K562 (cell line): ENCODE data around the gene WNT8A. TPM values are rescaled to one million over a fixed set of nuclear protein-coding genes. Genes with fewer than 3 reads are reported as not detected.

Experiments used
- ATAC-seq: fragments of 200-7000 bp; cut with Tn5 transposase; 3 replicates; pipeline ENCODE4 v1.9.1; 2020; ENCODE audit warnings: moderate library complexity
- BruUV-seq: library from RNA; stranded (reverse); fragments of 400-500 nt; replicated peaks from 2 replicates; lab custom pipeline; 2021; lab: Mats Ljungman, UMichigan
- CTCF ChIA-PET: fragments of 300-600 bp; formaldehyde crosslinking; extraction: SDS; loops from one replicate; lab custom pipeline; 2021; ENCODE audit warnings: low intra/inter-chr PET ratio; lab: Yijun Ruan, JAX
- POLR2A ChIA-PET: fragments of 300-600, 350-650 bp; sonication (Branson Sonifier 250); formaldehyde crosslinking; extraction: SDS; loops from one replicate; lab custom pipeline; 2021; ENCODE audit warnings: antibody characterized with exemption, inconsistent platforms; lab: Yijun Ruan, JAX
- DNase-seq, 4 experiments: peaks; one replicate each; pipeline versions ENCODE4 v3.0.0 to v3.0.0-alpha.2; 2011 to 2018; ENCODE audit warnings: low spot score in 3 of 4, mixed read lengths in 3 of 4; ENCODE audit errors: extremely low read depth in 1 of 4
- FAIRE-seq: peaks from 2 replicates; lab custom pipeline; 2011; peaks lifted over from hg19 to GRCh38; lab: Jason Lieb, UNC
- H2AFZ ChIP-seq: 2 replicates; pipeline ENCODE4 v1.6.0; 2011; ENCODE audit warnings: low read depth, low read length, control low read depth, inconsistent platforms
- H3K27ac ChIP-seq: fragments of 200-600 bp; 3 replicates; pipeline ENCODE4 v1.8.0; 2011; ENCODE audit warnings: low read depth, mild to moderate bottlenecking, control low read depth, inconsistent platforms, low read length, moderate library complexity, mixed read lengths; ENCODE audit errors: extremely low read depth
- H3K27me3 ChIP-seq, 2 experiments: fragments of 300-600 bp in 1 of 2; 2 replicates in 1 of 2; 3 replicates in 1 of 2; pipeline versions ENCODE4 v1.6.0 to v1.8.0; 2011; ENCODE audit warnings: inconsistent platforms in 2 of 2, low read length in 2 of 2, mild to moderate bottlenecking in 1 of 2, mixed read lengths in 1 of 2, moderate library complexity in 1 of 2; ENCODE audit not compliant: control insufficient read depth in 2 of 2, insufficient read depth in 2 of 2
- H3K36me3 ChIP-seq: fragments of 300-600 bp; 3 replicates; pipeline ENCODE4 v1.8.0; 2011; ENCODE audit warnings: mild to moderate bottlenecking, low read length, inconsistent platforms; ENCODE audit not compliant: control insufficient read depth, insufficient read depth
- H3K4me1 ChIP-seq, 2 experiments: fragments of 200-600 bp in 1 of 2; replicated peaks in 1 of 2; 2 replicates in 1 of 2; 3 replicates in 1 of 2; pipeline versions ENCODE4 v1.5.1 to v1.8.0; 2011; ENCODE audit warnings: inconsistent platforms in 2 of 2, low read length in 2 of 2, mild to moderate bottlenecking in 1 of 2, mixed read lengths in 1 of 2, moderate library complexity in 1 of 2; ENCODE audit not compliant: control insufficient read depth in 2 of 2, insufficient read depth in 2 of 2
- H3K4me2 ChIP-seq: 2 replicates; pipeline ENCODE4 v1.6.1; 2011; ENCODE audit warnings: low read length, control low read depth, inconsistent platforms, mixed read lengths; ENCODE audit not compliant: insufficient read depth
- H3K4me3 ChIP-seq: fragments of 200-600 bp; sonication (generic), shearing (Covaris generic); 2 replicates; pipeline ENCODE4 v1.5.1; 2016; ENCODE audit warnings: control low read depth, inconsistent platforms
- H3K79me2 ChIP-seq: fragments of 200-600 bp; 3 replicates; pipeline ENCODE4 v1.8.0; 2011; ENCODE audit warnings: low read length, inconsistent platforms; ENCODE audit not compliant: control insufficient read depth, insufficient read depth
- H3K9ac ChIP-seq, 2 experiments: 2 replicates each; pipeline versions ENCODE4 v1.6.0 to v1.6.1; 2011; ENCODE audit warnings: low read depth in 2 of 2, low read length in 2 of 2, control low read depth in 1 of 2, inconsistent platforms in 1 of 2, mild to moderate bottlenecking in 1 of 2, mixed read lengths in 1 of 2; ENCODE audit not compliant: insufficient read depth in 1 of 2
- H3K9me1 ChIP-seq: one replicate; pipeline ENCODE4 v1.6.0; 2011; ENCODE audit warnings: inconsistent platforms, mild to moderate bottlenecking, low read length, moderate library complexity; ENCODE audit not compliant: control insufficient read depth, insufficient read depth
- H3K9me3 ChIP-seq: replicated peaks from 2 replicates; pipeline ENCODE4 v1.5.1; 2011; ENCODE audit warnings: low read depth, low read length, inconsistent platforms; ENCODE audit not compliant: control insufficient read depth, insufficient read depth
- H4K20me1 ChIP-seq: replicated peaks from 2 replicates; pipeline ENCODE4 v1.6.1; 2011; ENCODE audit warnings: low read length, inconsistent platforms, mixed read lengths; ENCODE audit not compliant: control insufficient read depth, insufficient read depth
- HNRNPUL1 ChIP-seq: fragments of 200-400 bp; formaldehyde crosslinking; IDR thresholded peaks from 2 replicates; pipeline ENCODE4 v1.6.1; 2017; ENCODE audit warnings: low read length
- HOXB6 ChIP-seq: fragments of 250-450 bp; sonication (Bioruptor Pico); IDR thresholded peaks from 2 replicates; pipeline ENCODE4 v1.5.1; 2022; ENCODE audit warnings: mild to moderate bottlenecking, borderline replicate concordance
- KLF6 ChIP-seq: fragments of 250-450 bp; sonication (Bioruptor Pico); IDR thresholded peaks from 2 replicates; pipeline ENCODE4 v1.4.0; 2020; ENCODE audit warnings: mild to moderate bottlenecking, moderate library complexity, borderline replicate concordance
- MEF2A ChIP-seq: IDR thresholded peaks from 2 replicates; pipeline ENCODE4 v1.6.1; 2011; ENCODE audit warnings: low read depth, mild to moderate bottlenecking, low read length, moderate library complexity; ENCODE audit not compliant: control insufficient read depth
- MTA1 ChIP-seq: fragments of 450-650 bp; IDR thresholded peaks from 2 replicates; pipeline ENCODE4 v1.6.1; 2017; ENCODE audit warnings: borderline replicate concordance
- RAD21 ChIP-seq, 2 experiments: fragments of 250-450 bp in 1 of 2; fragments of 450-650 bp in 1 of 2; sonication (Bioruptor Pico) in 1 of 2; formaldehyde crosslinking in 1 of 2; IDR thresholded peaks in 1 of 2; conservative IDR thresholded peaks in 1 of 2; 2 replicates each; pipeline versions ENCODE4 v1.4.0 to v1.8.0; 2020 to 2022; ENCODE audit warnings: mild to moderate bottlenecking in 2 of 2, moderate library complexity in 1 of 2
- RBM34 ChIP-seq: fragments of 200-400 bp; formaldehyde crosslinking; IDR thresholded peaks from 2 replicates; pipeline ENCODE4 v1.6.1; 2018; ENCODE audit warnings: low read length, borderline replicate concordance; ENCODE audit not compliant: insufficient read depth
- U2AF1 ChIP-seq: fragments of 200-400 bp; formaldehyde crosslinking; optimal IDR thresholded peaks from 2 replicates; pipeline ENCODE3; 2017; ENCODE audit warnings: mild to moderate bottlenecking, low read depth, low read length, moderate library complexity
- ZNF146 ChIP-seq: IDR thresholded peaks from one replicate; pipeline ENCODE4 v1.6.1; 2018; ENCODE audit warnings: missing compliant biosample characterization; ENCODE audit not compliant: unreplicated experiment
- ZNF316 ChIP-seq: fragments of 450-650 bp; IDR thresholded peaks from 2 replicates; pipeline ENCODE4 v1.6.1; 2016
- ZNF347 ChIP-seq: fragments of 450-650 bp; formaldehyde crosslinking; IDR thresholded peaks from 2 replicates; pipeline ENCODE4 v1.4.0; 2020; ENCODE audit warnings: low read depth, mild to moderate bottlenecking, moderate library complexity
- WGBS: fragments of 100-300 bp; shearing (Covaris generic); methylation state at CpG from one replicate; pipeline ENCODE4 v1.1.6; 2016; ENCODE audit warnings: low coverage, mixed read lengths; ENCODE audit not compliant: insufficient coverage; ENCODE audit errors: missing lambda C conversion rate; 5-methylcytosine and 5-hydroxymethylcytosine counted together
- in situ Hi-C: fragments of 300-500 bp; cut with MboI; formaldehyde crosslinking; loops from 4 replicates; pipeline ENCODE4 v1.15.0; 2018; ENCODE audit warnings: inconsistent platforms, mixed read lengths
- intact Hi-C: fragments of 100-400 bp; cut with micrococcal nuclease; formaldehyde crosslinking; loops from 2 replicates; pipeline ENCODE4 v1.14.2; 2022
- polyA plus RNA-seq, 8 experiments: library from polyadenylated mRNA; depleted of rRNA in 4 of 8; stranded (reverse) in 5 of 8; unstranded in 3 of 8; fragments of >200 nt; fragmentation: Nextera tagmentation in 2 of 8; fragmentation: Illumina TruSeq in 1 of 8; extraction: Ambion mirVana in 2 of 8; extraction: Trizol in 1 of 8; gene quantifications; 2 replicates each; pipeline versions ENCODE4 v1.2.1 to v1.2.3, GENCODE V29; 2011 to 2014; ENCODE audit warnings: inconsistent platforms in 1 of 8, missing spikeins in 1 of 8
- total RNA-seq, 7 experiments: library from RNA; depleted of rRNA in 6 of 7; stranded (reverse); fragments of >200 nt in 6 of 7; fragmentation: Illumina TruSeq in 2 of 7; extraction: Trizol in 2 of 7; gene quantifications; 2 replicates each; pipeline versions ENCODE4 v1.2.1 to v1.2.3, GENCODE V29; 2011 to 2021; ENCODE audit warnings: low replicate concordance in 1 of 7
- TF ChIP-seq, protein P1 (sequence below): IDR thresholded peaks from 2 replicates; pipeline ENCODE4 v1.6.1; 2011; ENCODE audit warnings: borderline replicate concordance, low read depth, mild to moderate bottlenecking, moderate library complexity, low read length; ENCODE audit not compliant: insufficient read depth, poor library complexity, severe bottlenecking
- TF ChIP-seq, protein P2 (sequence below): IDR thresholded peaks from 2 replicates; pipeline ENCODE4 v1.6.1; 2016; ENCODE audit warnings: missing genetic modification characterization, missing compliant biosample characterization
- TF ChIP-seq, protein P3 (sequence below): sonication (generic); formaldehyde crosslinking; IDR thresholded peaks from 2 replicates; pipeline ENCODE4 v1.8.0; 2022; ENCODE audit warnings: mild to moderate bottlenecking, missing genetic modification reagents

Gene WNT8A
- total and polyA plus RNA-seq, 9 of the 15 experiments (the other 6 are each of a cell fraction or from before 2014, with no cell fraction given), result not detected

DNA sequence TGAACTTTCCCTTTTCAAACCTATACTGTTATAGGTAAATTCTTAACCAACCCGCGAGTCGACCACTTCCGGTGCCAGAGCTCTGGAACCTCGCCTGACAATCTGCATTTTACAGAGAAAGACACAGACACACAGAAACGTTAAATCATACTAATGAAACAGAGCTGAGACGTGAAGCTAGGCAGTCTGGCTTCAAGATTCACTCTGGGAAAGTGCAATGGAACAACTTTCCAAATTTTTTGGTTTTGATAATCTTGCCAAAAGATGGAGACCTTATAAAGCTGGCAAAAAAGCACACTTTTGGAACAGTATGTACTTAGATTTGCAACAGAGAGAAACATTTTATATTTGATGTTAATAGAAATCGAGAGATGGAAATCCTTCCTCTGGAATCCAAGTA is 15.9 kb upstream of the WNT8A start:
- ATAC-seq, result no peak
- Histone ChIP-seq H3K36me3 (no peaks in the 10 kb centered on the region), H3K9ac (no peak overlapping the region), H3K4me1 (peaks cover 0 to 6% of the 10 kb centered on the region in 2 experiments; a peak in 2 of 5 replicates), H3K4me3 (no peak overlapping the region), H3K9me1 (no peaks in the 10 kb centered on the region), H3K27me3 (peaks cover 0 to 5% of the 10 kb centered on the region in 2 experiments; a peak in 3 of 5 replicates), H4K20me1 (no peaks in the 10 kb centered on the region), H2AFZ (no peak overlapping the region), H3K9me3 (no peaks in the 10 kb centered on the region), H3K79me2 (no peaks in the 10 kb centered on the region), H3K27ac (no peak overlapping the region), H3K4me2 (no peak overlapping the region)
- no peak for DNase-seq
- FAIRE-seq, result no peak
- WGBS, result 36% methylated on average over 8 of the region's 8 CpGs
- POLR2A ChIA-PET, result interaction anchor here (1.9 kb wide), 1 partner anchor 20 kb away, joined by 6 read pairs; no protein-coding TSS in a partner anchor
- in situ Hi-C loops, result no loop called here
- BruUV-seq, result no TSS peak
- CTCF ChIA-PET, result interaction anchor here (0.6 to 2.6 kb wide), 4 partner anchors 9 to 440 kb away, joined by 3 to 35 read pairs (median 6); no protein-coding TSS in a partner anchor
- intact Hi-C loops, result loop anchor here (1.0 to 2.0 kb wide), 2 partner anchors 32 to 289 kb away; no protein-coding TSS in a partner anchor
- TF ChIP-seq, protein P1, sequence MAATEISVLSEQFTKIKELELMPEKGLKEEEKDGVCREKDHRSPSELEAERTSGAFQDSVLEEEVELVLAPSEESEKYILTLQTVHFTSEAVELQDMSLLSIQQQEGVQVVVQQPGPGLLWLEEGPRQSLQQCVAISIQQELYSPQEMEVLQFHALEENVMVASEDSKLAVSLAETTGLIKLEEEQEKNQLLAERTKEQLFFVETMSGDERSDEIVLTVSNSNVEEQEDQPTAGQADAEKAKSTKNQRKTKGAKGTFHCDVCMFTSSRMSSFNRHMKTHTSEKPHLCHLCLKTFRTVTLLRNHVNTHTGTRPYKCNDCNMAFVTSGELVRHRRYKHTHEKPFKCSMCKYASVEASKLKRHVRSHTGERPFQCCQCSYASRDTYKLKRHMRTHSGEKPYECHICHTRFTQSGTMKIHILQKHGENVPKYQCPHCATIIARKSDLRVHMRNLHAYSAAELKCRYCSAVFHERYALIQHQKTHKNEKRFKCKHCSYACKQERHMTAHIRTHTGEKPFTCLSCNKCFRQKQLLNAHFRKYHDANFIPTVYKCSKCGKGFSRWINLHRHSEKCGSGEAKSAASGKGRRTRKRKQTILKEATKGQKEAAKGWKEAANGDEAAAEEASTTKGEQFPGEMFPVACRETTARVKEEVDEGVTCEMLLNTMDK, result no peak
- TF ChIP-seq ZNF347 (CRISPR knock-in tag), result no peak
- TF ChIP-seq ZNF146 (CRISPR knock-in tag), result no peak
- no peak for TF ChIP-seq RAD21 (CRISPR knock-in tag; conservative IDR thresholded peaks at IDR 0.05 in 1 of 2, IDR thresholded peaks at IDR 0.05 in 1 of 2)
- no peak for TF ChIP-seq ZNF316
- TF ChIP-seq, protein P2, sequence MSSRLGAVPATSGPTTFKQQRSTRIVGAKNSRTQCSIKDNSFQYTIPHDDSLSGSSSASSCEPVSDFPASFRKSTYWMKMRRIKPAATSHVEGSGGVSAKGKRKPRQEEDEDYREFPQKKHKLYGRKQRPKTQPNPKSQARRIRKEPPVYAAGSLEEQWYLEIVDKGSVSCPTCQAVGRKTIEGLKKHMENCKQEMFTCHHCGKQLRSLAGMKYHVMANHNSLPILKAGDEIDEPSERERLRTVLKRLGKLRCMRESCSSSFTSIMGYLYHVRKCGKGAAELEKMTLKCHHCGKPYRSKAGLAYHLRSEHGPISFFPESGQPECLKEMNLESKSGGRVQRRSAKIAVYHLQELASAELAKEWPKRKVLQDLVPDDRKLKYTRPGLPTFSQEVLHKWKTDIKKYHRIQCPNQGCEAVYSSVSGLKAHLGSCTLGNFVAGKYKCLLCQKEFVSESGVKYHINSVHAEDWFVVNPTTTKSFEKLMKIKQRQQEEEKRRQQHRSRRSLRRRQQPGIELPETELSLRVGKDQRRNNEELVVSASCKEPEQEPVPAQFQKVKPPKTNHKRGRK (tag), result no peak
- TF ChIP-seq U2AF1, result no peak
- TF ChIP-seq KLF6 (CRISPR knock-in tag), result no peak
- no peak for TF ChIP-seq HNRNPUL1
- no peak for TF ChIP-seq RBM34
- no peak for TF ChIP-seq HOXB6 (CRISPR knock-in tag)
- TF ChIP-seq, protein P3, sequence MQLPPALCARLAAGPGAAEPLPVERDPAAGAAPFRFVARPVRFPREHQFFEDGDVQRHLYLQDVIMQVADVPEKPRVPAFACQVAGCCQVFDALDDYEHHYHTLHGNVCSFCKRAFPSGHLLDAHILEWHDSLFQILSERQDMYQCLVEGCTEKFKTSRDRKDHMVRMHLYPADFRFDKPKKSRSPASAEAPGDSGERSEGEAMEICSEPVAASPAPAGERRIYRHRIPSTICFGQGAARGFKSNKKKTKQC (CRISPR knock-in tag), result no peak
- TF ChIP-seq MTA1, result no peak
- no peak for TF ChIP-seq MEF2A
